Esophagus squamous epithelium (tissue), 4 donors: ENCODE data around the gene ZSCAN31.

ENCODE experiments used
- CTCF ChIP-seq, 6 experiments: fragments of 450-650 bp in 4 of 6; fragments of 200-600 bp in 2 of 6; sonication (generic) in 2 of 6; IDR thresholded peaks; one replicate each; pipeline ENCODE4 v1.5.1; 2016 to 2019; ENCODE audit warnings: antibody characterized with exemption in 6 of 6, mild to moderate bottlenecking in 4 of 6, moderate library complexity in 4 of 6
- POLR2A ChIP-seq, 4 donors: fragments of 450-650 bp; IDR thresholded peaks; one replicate each; pipeline ENCODE4 v1.6.1; 2017; ENCODE audit warnings: antibody characterized with exemption in 4 of 4, mild to moderate bottlenecking in 4 of 4, moderate library complexity in 3 of 4

- TF ChIP-seq CTCF (IDR thresholded peaks at IDR 0.05) (no peak), POLR2A (IDR thresholded peaks at IDR 0.05) (no peak)
These were observed 44.4 kb downstream of the ZSCAN31 start for GRCh38 chr6:28291573-28291972.
